GM10266 (cell line): Measurements from ENCODE around the gene EDNRB.

Source experiments
- DNase-seq: peaks from one replicate; pipeline ENCODE4 v3.0.0; 2012; ENCODE audit errors: extremely low spot score
- CTCF ChIP-seq: IDR thresholded peaks from 2 replicates; pipeline ENCODE4 v1.5.1; 2012; ENCODE audit warnings: mild to moderate bottlenecking, low read depth; ENCODE audit not compliant: control insufficient read depth, insufficient read depth; ENCODE audit errors: missing control alignments

EDNRB gene

GRCh38 chr13:77891041-77891440 lies 27.6 kb downstream of the EDNRB start:
- no peak for DNase-seq
- TF ChIP-seq CTCF = no peak

GRCh38 chr13:77883328-77883727 lies 35.3 kb downstream of the EDNRB start:
- DNase-seq = no peak
- TF ChIP-seq CTCF = no peak

GRCh38 chr13:77878190-77878589 lies 40.4 kb downstream of the EDNRB start:
- TF ChIP-seq CTCF = no peak

DNA sequence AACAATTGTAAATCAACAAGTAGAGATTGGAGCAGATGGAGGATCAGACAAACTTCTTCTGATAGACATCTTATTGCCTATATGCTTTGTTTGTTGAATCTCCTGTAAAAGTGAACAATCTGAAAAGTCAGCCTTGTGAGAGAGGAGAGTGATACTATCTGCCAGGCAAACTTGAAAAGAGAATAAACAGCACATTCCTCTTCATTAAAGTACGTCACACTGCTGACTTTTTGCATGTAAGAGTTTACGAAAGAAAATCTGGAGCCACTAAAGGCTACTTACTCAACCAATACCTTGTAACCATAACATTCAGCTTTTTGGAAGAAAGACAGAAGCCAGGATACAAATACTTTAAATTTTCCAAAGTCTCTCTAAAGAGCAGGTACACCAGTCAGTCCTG lies 42.5 kb downstream of the EDNRB start:
- no peak for TF ChIP-seq CTCF
- no peak for DNase-seq

More at GRCh38 chr13:77878190-77878589, 40.4 kb downstream of the EDNRB start:
- DNase-seq = no peak

GRCh38 chr13:77874406-77874805 lies 44.2 kb downstream of the EDNRB start:
- no peak for DNase-seq
- TF ChIP-seq CTCF = no peak

DNA sequence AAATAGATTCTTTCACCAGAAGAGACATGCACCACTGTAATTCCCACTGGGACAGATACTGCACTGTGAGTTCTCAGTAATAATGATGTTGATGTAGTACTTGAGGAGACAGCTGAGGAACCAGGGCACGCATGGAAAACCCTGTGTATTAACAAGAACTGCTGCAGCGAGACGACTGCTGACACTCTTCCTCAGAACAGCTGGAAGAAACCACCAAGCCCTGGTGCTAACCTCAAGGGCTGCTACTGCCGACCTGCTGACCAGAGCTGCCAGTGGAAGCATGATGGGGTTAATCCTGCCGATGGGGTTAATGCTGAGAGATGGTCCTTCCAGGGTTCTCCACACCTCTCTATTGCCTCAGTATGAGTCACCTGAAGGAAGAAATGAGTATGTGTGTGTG lies 45.6 kb downstream of the EDNRB start:
- no peak for TF ChIP-seq CTCF
- DNase-seq = no peak

GRCh38 chr13:77871596-77871995 lies 47.0 kb downstream of the EDNRB start:
- DNase-seq = no peak
- no peak for TF ChIP-seq CTCF
